Mucosa of descending colon (tissue), 3 donors: ENCODE data around the gene TAS2R46. TPM values are rescaled to one million over a fixed set of nuclear protein-coding genes. Genes with fewer than 3 reads are reported as not detected.

ENCODE experiments used
- ATAC-seq: fragments of 200-7000 bp; cut with Tn5 transposase; one replicate; pipeline ENCODE4 v1.9.1; 2020; ENCODE audit warnings: mild to moderate bottlenecking, moderate library complexity
- DNase-seq, 3 donors: peaks; one replicate each; pipeline ENCODE4 v3.0.0-alpha.2; 2020
- H3K36me3 ChIP-seq: fragments of 200-600 bp; one replicate; pipeline ENCODE4 v1.8.0; 2021; ENCODE audit warnings: low read depth, mild to moderate bottlenecking
- H3K4me1 ChIP-seq: fragments of 200-600 bp; one replicate; pipeline ENCODE4 v1.8.0; 2021; ENCODE audit warnings: low read depth, mild to moderate bottlenecking
- H3K4me3 ChIP-seq: fragments of 200-600 bp; one replicate; pipeline ENCODE4 v1.8.0; 2021; ENCODE audit warnings: mild to moderate bottlenecking
- H3K9me3 ChIP-seq: fragments of 200-600 bp; one replicate; pipeline ENCODE4 v1.8.0; 2021; ENCODE audit warnings: mild to moderate bottlenecking
- intact Hi-C, 2 donors: fragments of 100-400 bp; cut with DNase I in 1 of 2; cut with micrococcal nuclease in 1 of 2; formaldehyde crosslinking; loops; one replicate each; pipeline versions ENCODE4 v1.11.0 to v1.11.1; 2022; cut with DNase I, micrococcal nuclease
- total RNA-seq, 3 donors: library from RNA; stranded (reverse); fragmentation: NEBNext Ultra II Directional in 2 of 3; extraction: Animal tissue kit (Norgen Biotek cat#: 25700) in 2 of 3; gene quantifications; one replicate each; pipeline versions ENCODE4 v1.2.1 to v1.2.4, GENCODE V29; 2021 to 2023
- TF ChIP-seq, protein P1 (sequence below): fragments of 200-600 bp; IDR thresholded peaks from one replicate; pipeline ENCODE4 v1.8.0; 2022; ENCODE audit warnings: antibody characterized with exemption, mild to moderate bottlenecking
- donor health status: DM: no; HTN: no; CAD: no; lungs with moderate emphysema.
- donor health status: DM: no; HTN: no; CAD: no.
- donor health status: DM: no; HTN: yes; CAD: no.

Gene TAS2R46
- total RNA-seq, 3 donors from 2014 or later = 0.87 to 4.2 (median 0.98) TPM

DNA sequence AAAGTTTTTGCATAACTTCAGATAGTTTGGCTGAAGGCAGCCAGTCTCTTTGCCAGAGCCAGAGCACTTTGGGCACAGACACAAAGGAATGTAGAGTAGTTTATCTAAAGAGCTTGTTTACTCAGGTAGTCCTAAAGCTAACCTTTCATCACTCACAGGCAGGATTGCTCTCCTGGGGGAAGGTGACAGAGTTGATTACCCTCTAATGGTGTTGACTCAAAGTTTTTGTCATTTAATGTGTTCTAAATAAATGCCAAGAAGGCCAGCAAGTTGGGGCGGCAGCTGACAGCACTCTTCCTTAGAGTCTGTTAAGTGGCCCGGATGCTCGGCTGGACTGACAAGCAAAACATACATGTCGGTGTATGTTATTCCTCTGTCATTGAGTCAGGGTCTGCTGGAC lies 9.3 kb upstream of the TAS2R46 start:
- peaks cover 3% of the 10 kb centered on the region for H3K4me1 ChIP-seq
- intact Hi-C loops = no loop called here
- H3K4me3 ChIP-seq = no peak overlapping the region
- no peaks in the 10 kb centered on the region for H3K36me3 ChIP-seq
- TF ChIP-seq, protein P1, sequence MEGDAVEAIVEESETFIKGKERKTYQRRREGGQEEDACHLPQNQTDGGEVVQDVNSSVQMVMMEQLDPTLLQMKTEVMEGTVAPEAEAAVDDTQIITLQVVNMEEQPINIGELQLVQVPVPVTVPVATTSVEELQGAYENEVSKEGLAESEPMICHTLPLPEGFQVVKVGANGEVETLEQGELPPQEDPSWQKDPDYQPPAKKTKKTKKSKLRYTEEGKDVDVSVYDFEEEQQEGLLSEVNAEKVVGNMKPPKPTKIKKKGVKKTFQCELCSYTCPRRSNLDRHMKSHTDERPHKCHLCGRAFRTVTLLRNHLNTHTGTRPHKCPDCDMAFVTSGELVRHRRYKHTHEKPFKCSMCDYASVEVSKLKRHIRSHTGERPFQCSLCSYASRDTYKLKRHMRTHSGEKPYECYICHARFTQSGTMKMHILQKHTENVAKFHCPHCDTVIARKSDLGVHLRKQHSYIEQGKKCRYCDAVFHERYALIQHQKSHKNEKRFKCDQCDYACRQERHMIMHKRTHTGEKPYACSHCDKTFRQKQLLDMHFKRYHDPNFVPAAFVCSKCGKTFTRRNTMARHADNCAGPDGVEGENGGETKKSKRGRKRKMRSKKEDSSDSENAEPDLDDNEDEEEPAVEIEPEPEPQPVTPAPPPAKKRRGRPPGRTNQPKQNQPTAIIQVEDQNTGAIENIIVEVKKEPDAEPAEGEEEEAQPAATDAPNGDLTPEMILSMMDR = no peak
- DNase-seq = no peak
- peak; percentile 23 for ATAC-seq
- no peaks in the 10 kb centered on the region for H3K9me3 ChIP-seq

DNA sequence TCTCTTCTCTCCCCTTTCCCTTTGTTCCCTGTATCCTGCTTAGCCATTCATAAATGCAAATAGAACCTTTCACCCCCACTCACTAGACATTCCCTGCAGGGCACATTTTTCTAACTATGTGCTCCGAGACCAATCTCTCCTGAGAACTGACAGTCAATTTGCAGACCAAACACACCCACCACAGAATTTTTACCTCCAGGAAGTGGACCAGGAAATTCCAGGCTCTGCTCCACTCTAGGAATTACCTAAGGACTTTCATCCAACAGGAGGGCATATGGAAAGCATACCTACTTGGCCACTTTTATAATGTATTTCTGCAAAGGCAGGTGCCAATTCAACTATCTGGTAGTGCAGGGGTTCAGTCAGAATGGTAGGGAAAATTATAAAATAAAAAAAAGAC lies 8.9 kb upstream of the TAS2R46 start:
- intact Hi-C loops = no loop called here
- Histone ChIP-seq H3K4me1 (peaks cover 3% of the 10 kb centered on the region), H3K4me3 (no peak overlapping the region), H3K36me3 (no peaks in the 10 kb centered on the region), H3K9me3 (no peaks in the 10 kb centered on the region)
- DNase-seq = no peak
- ATAC-seq = no peak
- TF ChIP-seq, protein P1 = no peak

DNA sequence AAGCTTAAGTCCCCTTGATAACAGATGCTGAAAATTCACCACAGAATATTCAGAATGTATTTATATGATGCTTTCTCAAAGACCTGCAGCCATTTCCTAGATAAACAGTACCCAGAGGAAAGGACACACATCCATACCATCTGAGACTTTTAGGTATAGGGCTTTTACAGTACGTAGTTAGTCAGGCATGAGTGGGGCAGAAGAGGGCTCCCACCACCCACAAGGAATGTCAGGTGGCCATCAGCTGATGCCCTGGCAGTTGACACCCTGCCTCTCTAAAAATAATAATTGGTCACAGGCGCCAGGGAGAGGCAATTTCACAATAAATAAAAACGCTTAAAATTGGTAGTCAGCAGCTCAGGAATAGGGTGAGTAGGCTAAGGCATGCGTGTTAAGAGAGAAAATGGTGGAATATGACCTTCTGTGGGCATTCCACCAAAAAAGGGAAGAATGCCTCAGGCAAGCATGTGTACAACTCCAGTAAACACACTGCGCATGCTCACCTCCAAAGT lies 7.8 kb upstream of the TAS2R46 start:
- TF ChIP-seq, protein P1 = no peak
- H3K4me3 ChIP-seq = no peak overlapping the region
- H3K9me3 ChIP-seq = no peaks in the 10 kb centered on the region
- H3K36me3 ChIP-seq = no peaks in the 10 kb centered on the region
- DNase-seq = no peak
- ATAC-seq = no peak
- intact Hi-C loops = no loop called here
- H3K4me1 ChIP-seq = peaks cover 3% of the 10 kb centered on the region

DNA sequence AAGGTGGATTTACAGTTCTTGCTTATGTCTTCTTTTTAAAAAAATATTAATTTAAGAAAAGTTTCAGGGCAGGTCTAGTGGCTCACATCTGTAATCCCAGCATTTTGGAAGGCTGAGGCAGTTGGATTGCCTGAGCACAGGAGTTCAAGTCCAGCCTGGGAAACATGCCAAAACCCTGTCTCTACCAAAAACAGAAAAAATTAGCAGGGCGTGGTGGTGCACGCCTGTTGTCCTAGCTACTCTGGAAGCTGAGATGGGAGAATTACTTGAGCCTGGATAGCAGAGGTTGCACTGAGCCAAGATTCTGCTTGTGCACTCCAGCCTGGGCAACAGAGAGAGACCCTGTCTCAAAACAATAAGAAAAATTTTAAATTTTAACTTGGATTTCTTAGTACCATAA lies 5.4 kb upstream of the TAS2R46 start:
- DNase-seq = peak in 1 of 3 donors; percentile 30
- no peak for ATAC-seq
- Histone ChIP-seq H3K9me3 (no peaks in the 10 kb centered on the region), H3K36me3 (no peaks in the 10 kb centered on the region), H3K4me3 (no peak overlapping the region), H3K4me1 (peaks cover 3% of the 10 kb centered on the region)
- intact Hi-C loops = no loop called here
- TF ChIP-seq, protein P1 = no peak

DNA sequence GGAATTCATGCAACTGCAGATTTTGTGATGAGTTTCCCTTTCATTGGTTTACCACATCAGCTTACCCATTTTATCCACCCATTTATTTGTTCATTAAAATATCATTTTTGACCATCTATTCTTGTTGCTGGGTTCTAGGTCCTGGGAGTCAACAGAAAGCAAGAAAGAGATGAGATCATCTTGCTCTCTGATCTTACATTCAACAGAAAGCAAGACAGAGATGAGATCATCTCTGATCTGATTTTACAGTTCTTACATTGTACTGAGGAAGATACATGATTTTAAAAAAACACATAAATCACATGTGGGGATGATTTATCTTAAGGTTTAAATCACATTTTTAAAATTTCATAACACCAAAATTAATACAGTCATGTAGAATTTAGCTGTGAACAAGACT lies 2.3 kb downstream of the TAS2R46 start:
- Histone ChIP-seq H3K4me3 (no peak overlapping the region), H3K36me3 (no peaks in the 10 kb centered on the region), H3K4me1 (no peaks in the 10 kb centered on the region), H3K9me3 (no peaks in the 10 kb centered on the region)
- DNase-seq (no peak), ATAC-seq (no peak)
- TF ChIP-seq, protein P1 = no peak
- intact Hi-C loops = no loop called here

DNA sequence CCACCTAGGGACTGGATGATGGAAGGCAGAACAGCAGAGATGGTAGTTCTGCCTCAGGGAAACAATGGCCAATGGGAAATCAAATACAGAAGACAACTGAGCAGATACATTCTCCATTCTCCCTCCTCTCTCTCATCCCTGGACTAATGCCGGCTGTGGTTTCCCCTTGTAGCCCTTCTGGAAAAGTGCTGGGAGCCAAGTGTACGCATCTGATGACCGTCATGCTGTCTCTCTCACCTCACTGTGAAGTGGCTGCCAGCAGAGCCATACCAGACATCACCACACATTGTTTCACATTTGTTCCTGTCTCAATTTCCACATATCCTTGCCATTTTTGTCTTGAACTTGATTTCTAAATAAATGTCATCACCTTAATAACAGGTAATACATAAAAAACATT lies 3.1 kb downstream of the TAS2R46 start:
- intact Hi-C loops = no loop called here
- ATAC-seq (no peak), DNase-seq (no peak)
- H3K4me3 ChIP-seq = no peak overlapping the region
- TF ChIP-seq, protein P1 = no peak
- no peaks in the 10 kb centered on the region for H3K36me3 ChIP-seq
- no peaks in the 10 kb centered on the region for H3K9me3 ChIP-seq
- H3K4me1 ChIP-seq = no peaks in the 10 kb centered on the region
